Measurements from ENCODE around the gene MYO6. TPM values are rescaled to one million over a fixed set of nuclear protein-coding genes. Genes with fewer than 3 reads are reported as not detected.

Gene MYO6
- total and polyA plus RNA-seq, 2 of the 8 experiments (the other 6 are each of a cell fraction or from before 2014, with no cell fraction given): 8.3 to 21.9 TPM

GRCh38 chr6:75746221-75746620 is 2.8 kb upstream of the MYO6 start:
- Histone ChIP-seq H3K9me3 (ENCODE audit: insufficient read depth in 2 of 2, low read depth in 1 of 2, low read length in 1 of 2) (no peaks in the 10 kb centered on the region), H2BK5ac (ENCODE audit: low read depth, low read length) (no peak overlapping the region), H3K27ac (ENCODE audit: low read depth, low read length) (no peak overlapping the region), H2BK120ac (replicated peaks; ENCODE audit: low read depth, low read length) (no peak overlapping the region), H3K18ac (ENCODE audit: extremely low read depth, low read length) (no peak overlapping the region), H3K79me2 (ENCODE audit: control insufficient read depth in 1 of 2, insufficient read depth in 2 of 2, low read length in 2 of 2) (no peaks in the 10 kb centered on the region), H2AFZ (ENCODE audit: low read length) (no peak overlapping the region), H2BK20ac (ENCODE audit: low read length) (no peak overlapping the region), H3K23ac (ENCODE audit: insufficient read length) (no peak overlapping the region), H3K56ac (replicated peaks; ENCODE audit: insufficient read length, low read depth, low read length) (no peak overlapping the region), H3K36me3 (ENCODE audit: control insufficient read depth in 2 of 4, insufficient read depth in 4 of 4, low read length in 3 of 4) (no peaks in the 10 kb centered on the region), H3K4me2 (ENCODE audit: insufficient read depth in 1 of 2, low read depth in 2 of 2, low read length in 2 of 2) (no peak overlapping the region), H3K23me2 (ENCODE audit: low read depth, low read length) (no peaks in the 10 kb centered on the region; the same call in 1 of the 2 replicates), H3K27me3 (replicated peaks in 1 of 4; ENCODE audit: control insufficient read depth in 3 of 4, extremely low read depth in 1 of 4, insufficient read depth in 3 of 4, low read length in 3 of 4) (peaks cover 0 to 3% (median 0%) of the 10 kb centered on the region in 4 experiments; a peak in 2 of 7 replicates), H3K14ac (ENCODE audit: insufficient read length) (no peak overlapping the region), H3K4me3 (ENCODE audit: extremely low read depth in 1 of 4, insufficient read depth in 2 of 4, low read depth in 3 of 4, low read length in 4 of 4) (no peak overlapping the region), H3K79me1 (ENCODE audit: low read depth, low read length) (no peaks in the 10 kb centered on the region), H3K4me1 (replicated peaks in 1 of 4; ENCODE audit: control insufficient read depth in 3 of 4, insufficient read depth in 4 of 4, low read length in 3 of 4) (no peaks in the 10 kb centered on the region; a peak in 2 of 7 replicates), H2BK12ac (ENCODE audit: low read depth, low read length) (no peak overlapping the region), H2BK15ac (ENCODE audit: low read length) (no peak overlapping the region), H4K8ac (ENCODE audit: extremely low read depth, insufficient read depth, low read length) (no peak overlapping the region), H4K91ac (replicated peaks; ENCODE audit: insufficient read length, low read length) (no peak overlapping the region), H4K5ac (ENCODE audit: insufficient read length, low read depth, low read length) (no peak overlapping the region), H3K4ac (replicated peaks; ENCODE audit: insufficient read length, low read depth, low read length) (no peak overlapping the region), H3K9ac (replicated peaks in 1 of 4; ENCODE audit: extremely low read depth in 1 of 4, low read depth in 3 of 4, low read length in 3 of 4) (no peak overlapping the region), H2AK5ac (ENCODE audit: low read depth, low read length) (no peak overlapping the region), H4K20me1 (replicated peaks in 1 of 2; ENCODE audit: control insufficient read depth in 1 of 2, insufficient read depth in 2 of 2, low read length in 2 of 2) (peaks cover 0 to 3% of the 10 kb centered on the region in 2 experiments)
- CTCF ChIA-PET (ENCODE audit: partially characterized antibody): interaction anchor here (0.6 kb wide), 1 partner anchor 46 kb away, joined by 3 read pairs; no protein-coding TSS in a partner anchor
- no peak for FAIRE-seq
- DNase-seq (ENCODE audit: low read depth in 1 of 2, low spot score in 2 of 2): no peak
- WGBS, 2 experiments (ENCODE audit: extremely low coverage in 1 of 2, insufficient coverage in 1 of 2, insufficient read length in 1 of 2, insufficient replicate concordance in 2 of 2, low coverage in 1 of 2, low lambda C conversion rate in 2 of 2, missing lambda C conversion rate in 1 of 2): 82% methylated on average over 2 of the region's 2 CpGs; no CpG with 5 or more reads in 1 of the 2 experiments
- POLR2A ChIA-PET (ENCODE audit: partially characterized antibody): interaction anchor here (0.7 kb wide), 1 partner anchor 144 kb away, joined by 3 read pairs; no protein-coding TSS in a partner anchor
- TF ChIP-seq CHD1 (IDR thresholded peaks at IDR 0.05; ENCODE audit: low read depth, low read length): no peak
- no peak for TF ChIP-seq KDM5A (IDR thresholded peaks at IDR 0.05; ENCODE audit: low read length)
- TF ChIP-seq JUN (IDR thresholded peaks at IDR 0.05; ENCODE audit: low read depth, low read length): no peak
- TF ChIP-seq BRCA1 (IDR thresholded peaks at IDR 0.05; ENCODE audit: low read depth, low read length): no peak
- TF ChIP-seq BCL11A (IDR thresholded peaks at IDR 0.05; ENCODE audit: low read depth in 2 of 2, low read length in 2 of 2): no peak
- no peak for TF ChIP-seq MAX (IDR thresholded peaks at IDR 0.05)
- no peak for TF ChIP-seq CBX8 (IDR thresholded peaks at IDR 0.05; ENCODE audit: borderline replicate concordance, low read depth, low read length)
- TF ChIP-seq KDM1A (IDR thresholded peaks at IDR 0.05; ENCODE audit: borderline replicate concordance, low read length): no peak
- TF ChIP-seq SP4 (IDR thresholded peaks at IDR 0.05; ENCODE audit: low read length): no peak
- no peak for TF ChIP-seq YY1 (IDR thresholded peaks at IDR 0.05; ENCODE audit: low read depth, low read length)
- TF ChIP-seq TEAD4 (IDR thresholded peaks at IDR 0.05; ENCODE audit: low read depth, low read length): no peak
- no peak for TF ChIP-seq POLR2AphosphoS5 (IDR thresholded peaks at IDR 0.05; ENCODE audit: low read depth, low read length)
- no peak for TF ChIP-seq CTCF (IDR thresholded peaks at IDR 0.05; ENCODE audit: control extremely low read depth in 1 of 3, insufficient read depth in 1 of 3, low read depth in 1 of 3, low read length in 3 of 3)

Data from H1 (cell line).